ENCODE results near the gene ATP2A2. TPM values are rescaled to one million over a fixed set of nuclear protein-coding genes. Genes with fewer than 3 reads are reported as not detected.

Gene ATP2A2
- total and polyA plus RNA-seq, 2 experiments from 2014 or later = 47.2 to 225 TPM

- TF ChIP-seq NANOG (IDR thresholded peaks at IDR 0.05; ENCODE audit: borderline replicate concordance) = no peak
- TF ChIP-seq REST (IDR thresholded peaks at IDR 0.05; ENCODE audit: unreplicated experiment) = no peak
These were observed 80.2 kb downstream of the ATP2A2 start (continued) for GRCh38 chr12:110361216-110361615.

- peaks cover 7% of the 10 kb centered on the region for H3K27me3 Mint-ChIP-seq (ENCODE audit: insufficient read depth, low read depth, poor library complexity)
- Histone ChIP-seq H3K4me3 (no peak overlapping the region), H3K27me3 (ENCODE audit: insufficient read depth) (no peaks in the 10 kb centered on the region), H2AFZ (no peak overlapping the region), H3K27ac (ENCODE audit: low read depth) (no peak overlapping the region), H3K36me3 (ENCODE audit: insufficient read depth) (no peaks in the 10 kb centered on the region), H3K4me1 (ENCODE audit: insufficient read depth) (no peaks in the 10 kb centered on the region), H3K9me2 (ENCODE audit: insufficient read depth) (no peaks in the 10 kb centered on the region), H3K4me2 (no peak overlapping the region), H3K79me2 (replicated peaks; ENCODE audit: insufficient read depth) (no peaks in the 10 kb centered on the region), H3F3A (replicated peaks; ENCODE audit: low read depth) (0 out of 2 replicates have a peak, but pooled peaks cover 3% of the 10 kb centered on the region), H4K20me1 (replicated peaks; ENCODE audit: insufficient read depth) (no peaks in the 10 kb centered on the region)
- H3K4me3 Mint-ChIP-seq = no peak overlapping the region
- peaks cover 13% of the 10 kb centered on the region; the same call in 2 of the 3 replicates for H3K36me3 Mint-ChIP-seq (ENCODE audit: low read depth)
- no peaks in the 10 kb centered on the region; the same call in 2 of the 3 replicates for H3K9me3 Mint-ChIP-seq
- H3K4me1 Mint-ChIP-seq = no peaks in the 10 kb centered on the region
- ATAC-seq = no peak; the same call in 2 of the 3 replicates
- DNase-seq (ENCODE audit: low spot score) = no peak
- no peak overlapping the region for H3K27ac Mint-ChIP-seq
- no peak for TF ChIP-seq ZNF114 (CRISPR knock-in tag; IDR thresholded peaks at IDR 0.05)
- no peak for TF ChIP-seq POLR2AphosphoS5 (IDR thresholded peaks at IDR 0.05; ENCODE audit: low read depth)
- TF ChIP-seq JUNB (IDR thresholded peaks at IDR 0.05; ENCODE audit: unreplicated experiment) = no peak
- TF ChIP-seq EZH2phosphoT487 (IDR thresholded peaks at IDR 0.05; ENCODE audit: unreplicated experiment) = no peak
- no peak for TF ChIP-seq NANOG (IDR thresholded peaks at IDR 0.05; ENCODE audit: borderline replicate concordance)
- TF ChIP-seq ZNF331 (CRISPR knock-in tag; IDR thresholded peaks at IDR 0.05; ENCODE audit: low read depth) = no peak
- TF ChIP-seq ZNF462 (CRISPR knock-in tag; IDR thresholded peaks at IDR 0.05) = no peak
- no peak for TF ChIP-seq REST (IDR thresholded peaks at IDR 0.05; ENCODE audit: unreplicated experiment)
These were observed 84.7 kb downstream of the ATP2A2 start for GRCh38 chr12:110365489-110366320.
